H1 (cell line): ENCODE measurements around the gene RPS28. TPM values are rescaled to one million over a fixed set of nuclear protein-coding genes. Genes with fewer than 3 reads are reported as not detected.

Source experiments
- CTCF ChIA-PET: fragments of 300-600 bp; sonication (Branson Sonifier 250); formaldehyde crosslinking; loops from one replicate; lab custom pipeline; 2021; ENCODE audit not compliant: partially characterized antibody; lab: Charles Lee
- POLR2A ChIA-PET: fragments of 300-600 bp; sonication (Branson Sonifier 250); formaldehyde crosslinking; loops from one replicate; lab custom pipeline; 2021; ENCODE audit warnings: inconsistent platforms; ENCODE audit not compliant: partially characterized antibody; lab: Charles Lee
- DNase-seq, 2 experiments: peaks; one replicate each; pipeline versions ENCODE4 v3.0.0 to v3.0.0-alpha.2; 2010 to 2022; ENCODE audit warnings: low spot score in 2 of 2, low read depth in 1 of 2, mixed read lengths in 1 of 2
- FAIRE-seq: peaks from 2 replicates; lab custom pipeline; 2011; peaks lifted over from hg19 to GRCh38; lab: Jason Lieb, UNC
- H2AFZ ChIP-seq: 2 replicates; pipeline ENCODE4 v1.8.1; 2012; ENCODE audit warnings: low read length, inconsistent platforms
- H2AK5ac ChIP-seq: 2 replicates; pipeline ENCODE4 v1.6.1; 2013; ENCODE audit warnings: low read depth, low read length
- H2BK120ac ChIP-seq: replicated peaks from 2 replicates; pipeline ENCODE3; 2013; ENCODE audit warnings: low read depth, low read length, inconsistent platforms
- H2BK12ac ChIP-seq: 2 replicates; pipeline ENCODE4 v1.6.1; 2013; ENCODE audit warnings: low read depth, low read length
- H2BK15ac ChIP-seq: 2 replicates; pipeline ENCODE4 v1.6.1; 2013; ENCODE audit warnings: low read length
- H2BK20ac ChIP-seq: 2 replicates; pipeline ENCODE4 v1.6.1; 2013; ENCODE audit warnings: low read length
- H2BK5ac ChIP-seq: 2 replicates; pipeline ENCODE4 v1.6.1; 2013; ENCODE audit warnings: low read depth, low read length
- H3K14ac ChIP-seq: 2 replicates; pipeline ENCODE4 v1.6.1; 2013; ENCODE audit warnings: inconsistent platforms; ENCODE audit not compliant: insufficient read length
- H3K18ac ChIP-seq: 2 replicates; pipeline ENCODE4 v1.6.1; 2013; ENCODE audit warnings: low read length; ENCODE audit errors: extremely low read depth
- H3K23ac ChIP-seq: 2 replicates; pipeline ENCODE4 v1.6.1; 2013; ENCODE audit warnings: inconsistent platforms; ENCODE audit not compliant: insufficient read length
- H3K23me2 ChIP-seq: 2 replicates; pipeline ENCODE4 v1.6.1; 2013; ENCODE audit warnings: low read depth, low read length
- H3K27ac ChIP-seq: 2 replicates; pipeline ENCODE4 v1.6.1; 2011; ENCODE audit warnings: low read depth, low read length, inconsistent platforms
- H3K27me3 ChIP-seq, 4 experiments: replicated peaks in 1 of 4; 1 replicate in 1 of 4; 2 replicates in 3 of 4; pipeline versions ENCODE4 v1.6.1 to v1.8.1; 2011 to 2013; ENCODE audit warnings: low read length in 3 of 4, mild to moderate bottlenecking in 3 of 4, inconsistent platforms in 2 of 4, mixed read lengths in 2 of 4, moderate library complexity in 1 of 4; ENCODE audit not compliant: control insufficient read depth in 3 of 4, insufficient read depth in 3 of 4; ENCODE audit errors: extremely low read depth in 1 of 4
- H3K36me3 ChIP-seq, 4 experiments: 2 replicates each; pipeline versions ENCODE4 v1.6.1 to v1.8.1; 2011 to 2013; ENCODE audit warnings: mild to moderate bottlenecking in 4 of 4, low read length in 3 of 4, moderate library complexity in 2 of 4, control low read depth in 1 of 4, inconsistent platforms in 1 of 4; ENCODE audit not compliant: insufficient read depth in 4 of 4, control insufficient read depth in 2 of 4
- H3K4ac ChIP-seq: replicated peaks from 2 replicates; pipeline ENCODE3; 2013; ENCODE audit warnings: low read length, low read depth, mixed read lengths, inconsistent platforms; ENCODE audit not compliant: insufficient read length
- H3K4me1 ChIP-seq, 4 experiments: replicated peaks in 1 of 4; 1 replicate in 1 of 4; 2 replicates in 3 of 4; pipeline versions ENCODE4 v1.6.1 to v1.8.1; 2011 to 2013; ENCODE audit warnings: low read length in 3 of 4, inconsistent platforms in 2 of 4, mixed read lengths in 1 of 4; ENCODE audit not compliant: insufficient read depth in 4 of 4, control insufficient read depth in 3 of 4
- H3K4me2 ChIP-seq, 2 experiments: 2 replicates each; pipeline versions ENCODE4 v1.6.1 to v1.8.1; 2011 to 2013; ENCODE audit warnings: low read depth in 2 of 2, low read length in 2 of 2, control low read depth in 1 of 2, inconsistent platforms in 1 of 2, mild to moderate bottlenecking in 1 of 2; ENCODE audit not compliant: insufficient read depth in 1 of 2
- H3K4me3 ChIP-seq, 4 experiments: fragments of 200-600, 300-600 bp in 1 of 4; sonication (generic), shearing (Covaris generic), sonication (Bioruptor Twin) in 1 of 4; 2 replicates each; pipeline versions ENCODE4 v1.5.1 to v1.8.1; 2011 to 2016; ENCODE audit warnings: low read length in 4 of 4, low read depth in 3 of 4, control low read depth in 2 of 4, inconsistent platforms in 2 of 4, mild to moderate bottlenecking in 2 of 4, mixed read lengths in 1 of 4, moderate library complexity in 1 of 4; ENCODE audit not compliant: insufficient read depth in 2 of 4; ENCODE audit errors: extremely low read depth in 1 of 4
- H3K56ac ChIP-seq: replicated peaks from 2 replicates; pipeline ENCODE3; 2013; ENCODE audit warnings: low read depth, mild to moderate bottlenecking, mixed read lengths, low read length, inconsistent platforms; ENCODE audit not compliant: insufficient read length
- H3K79me1 ChIP-seq: 2 replicates; pipeline ENCODE4 v1.6.1; 2013; ENCODE audit warnings: low read depth, low read length, control low read depth
- H3K79me2 ChIP-seq, 2 experiments: 2 replicates each; pipeline versions ENCODE4 v1.6.1 to v1.8.1; 2012 to 2013; ENCODE audit warnings: low read length in 2 of 2, mild to moderate bottlenecking in 2 of 2, inconsistent platforms in 1 of 2; ENCODE audit not compliant: insufficient read depth in 2 of 2, control insufficient read depth in 1 of 2
- H3K9ac ChIP-seq, 4 experiments: replicated peaks in 1 of 4; 1 replicate in 1 of 4; 2 replicates in 3 of 4; pipeline versions ENCODE4 v1.6.1 to v1.8.1; 2011 to 2013; ENCODE audit warnings: low read depth in 3 of 4, low read length in 3 of 4, control low read depth in 2 of 4, mild to moderate bottlenecking in 2 of 4, moderate library complexity in 2 of 4, inconsistent platforms in 1 of 4; ENCODE audit errors: extremely low read depth in 1 of 4
- H3K9me3 ChIP-seq, 2 experiments: 2 replicates each; pipeline versions ENCODE4 v1.6.1 to v1.8.1; 2012 to 2013; ENCODE audit warnings: mild to moderate bottlenecking in 2 of 2, moderate library complexity in 2 of 2, control low read depth in 1 of 2, inconsistent platforms in 1 of 2, low read depth in 1 of 2, low read length in 1 of 2, mixed read lengths in 1 of 2; ENCODE audit not compliant: insufficient read depth in 2 of 2
- H4K20me1 ChIP-seq, 2 experiments: replicated peaks in 1 of 2; 2 replicates each; pipeline versions ENCODE3 to v1.8.1; 2011 to 2013; ENCODE audit warnings: inconsistent platforms in 2 of 2, low read length in 2 of 2, mild to moderate bottlenecking in 1 of 2; ENCODE audit not compliant: insufficient read depth in 2 of 2, control insufficient read depth in 1 of 2
- H4K5ac ChIP-seq: 2 replicates; pipeline ENCODE4 v1.6.1; 2013; ENCODE audit warnings: low read length, low read depth, mixed read lengths, inconsistent platforms; ENCODE audit not compliant: insufficient read length
- H4K8ac ChIP-seq: 2 replicates; pipeline ENCODE4 v1.8.0; 2013; ENCODE audit warnings: mild to moderate bottlenecking, moderate library complexity, low read length, inconsistent platforms; ENCODE audit not compliant: insufficient read depth; ENCODE audit errors: extremely low read depth
- H4K91ac ChIP-seq: replicated peaks from 2 replicates; pipeline ENCODE3; 2013; ENCODE audit warnings: low read length, mixed read lengths, inconsistent platforms; ENCODE audit not compliant: insufficient read length
- CTCF ChIP-seq, 3 experiments: IDR thresholded peaks; 1 replicate in 2 of 3; 2 replicates in 1 of 3; pipeline versions ENCODE4 v1.5.1 to v1.6.1; 2011; ENCODE audit warnings: low read length in 3 of 3, mild to moderate bottlenecking in 3 of 3, inconsistent platforms in 2 of 3, low read depth in 1 of 3, moderate library complexity in 1 of 3; ENCODE audit not compliant: insufficient read depth in 1 of 3; ENCODE audit errors: control extremely low read depth in 1 of 3
- FOSL1 ChIP-seq: IDR thresholded peaks from 2 replicates; pipeline ENCODE4 v1.6.1; 2011; ENCODE audit warnings: mild to moderate bottlenecking, low read depth, low read length, moderate library complexity; ENCODE audit not compliant: insufficient read depth
- HDAC2 ChIP-seq, 2 experiments: fragments of 300-600 bp in 1 of 2; sonication (generic) in 1 of 2; IDR thresholded peaks; 2 replicates each; pipeline ENCODE4 v1.6.1; 2011 to 2012; ENCODE audit warnings: low read depth in 2 of 2, low read length in 2 of 2, mild to moderate bottlenecking in 2 of 2, moderate library complexity in 2 of 2, borderline replicate concordance in 1 of 2, inconsistent platforms in 1 of 2
- NANOG ChIP-seq: IDR thresholded peaks from 2 replicates; pipeline ENCODE4 v1.6.1; 2011; ENCODE audit warnings: low read length, low read depth, mild to moderate bottlenecking, inconsistent platforms; ENCODE audit not compliant: insufficient read depth, poor library complexity, severe bottlenecking
- NRF1 ChIP-seq: IDR thresholded peaks from 2 replicates; pipeline ENCODE4 v1.6.1; 2011; ENCODE audit warnings: mild to moderate bottlenecking, low read depth, low read length, improper control_type of control experiment
- SIRT6 ChIP-seq: IDR thresholded peaks from one replicate; pipeline ENCODE4 v1.7.1; 2012; ENCODE audit warnings: low read length, inconsistent platforms
- SRF ChIP-seq: IDR thresholded peaks from 2 replicates; pipeline ENCODE4 v1.6.1; 2011; ENCODE audit warnings: mild to moderate bottlenecking, low read depth, low read length, moderate library complexity
- TAF7 ChIP-seq: optimal IDR thresholded peaks from 2 replicates; pipeline ENCODE3; 2011; ENCODE audit warnings: low read depth, mild to moderate bottlenecking, inconsistent platforms, low read length, moderate library complexity, borderline replicate concordance
- WGBS, 2 experiments: shearing (Covaris generic) in 1 of 2; methylation state at CpG; one replicate each; pipeline versions ENCODE4 v1.1.6 to v1.1.7; 2013 to 2015; ENCODE audit warnings: low lambda C conversion rate in 2 of 2, mixed read lengths in 2 of 2, inconsistent platforms in 1 of 2, low coverage in 1 of 2, missing lambda C conversion rate in 1 of 2; ENCODE audit not compliant: insufficient replicate concordance in 2 of 2, insufficient coverage in 1 of 2, insufficient read length in 1 of 2; ENCODE audit errors: extremely low coverage in 1 of 2, missing lambda C conversion rate in 1 of 2; 5-methylcytosine and 5-hydroxymethylcytosine counted together
- polyA plus RNA-seq, 7 experiments: library from polyadenylated mRNA; depleted of rRNA in 3 of 7; stranded (reverse) in 5 of 7; unstranded in 2 of 7; fragments of >200 nt in 5 of 7; fragments of 200-250 nt in 2 of 7; gene quantifications; 1 replicate in 5 of 7; 2 replicates in 1 of 7; 4 replicates in 1 of 7; pipeline versions ENCODE4 v1.2.1 to v1.2.3, GENCODE V29; 2011 to 2013; ENCODE audit warnings: missing spikeins in 2 of 7, mixed read lengths in 2 of 7
- total RNA-seq: library from RNA; stranded (reverse); fragmentation: NEBNext Ultra II Directional; extraction: Animal tissue kit (Norgen Biotek cat#: 25700); gene quantifications from 2 replicates; pipeline ENCODE4 v1.2.1, GENCODE V29; 2021
- TF ChIP-seq, protein P1 (sequence below): IDR thresholded peaks from 2 replicates; pipeline ENCODE4 v1.6.1; 2011; ENCODE audit warnings: low read length, improper control_type of control experiment

Gene RPS28
- total and polyA plus RNA-seq, 2 of the 8 experiments (the other 6 are each of a cell fraction or from before 2014, with no cell fraction given) = 1,241 to 1,699 TPM

DNA sequence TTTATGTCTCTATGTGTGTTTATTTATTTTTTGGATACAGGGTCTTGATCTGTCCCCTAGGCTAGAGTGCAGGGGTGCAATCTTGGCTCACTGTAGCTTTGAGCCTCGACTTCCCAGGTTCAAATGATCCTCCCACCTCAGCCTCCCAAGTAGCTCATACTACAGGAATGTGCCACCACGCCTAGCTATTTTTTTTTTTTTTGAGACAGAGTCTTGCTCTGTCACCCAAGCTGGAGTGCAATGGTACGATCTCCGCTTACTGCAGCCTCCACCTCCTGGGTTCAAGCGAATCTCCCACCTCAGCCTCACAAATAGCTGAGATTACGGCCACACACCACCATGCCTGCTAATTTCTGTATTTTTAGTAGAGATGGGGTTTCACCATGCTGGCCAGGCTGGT, 37.7 kb downstream of the RPS28 start:
- H3K79me2 ChIP-seq = no peaks in the 10 kb centered on the region
- H4K91ac ChIP-seq = no peak overlapping the region
- no peak overlapping the region for H2BK15ac ChIP-seq
- CTCF ChIA-PET = interaction anchor here (0.9 to 1.3 kb wide), 4 partner anchors 9 to 90 kb away, joined by 3 read pairs; no protein-coding TSS in a partner anchor
- no peaks in the 10 kb centered on the region for H4K20me1 ChIP-seq
- H3K4ac ChIP-seq = no peak overlapping the region
- H2AFZ ChIP-seq = no peak overlapping the region
- H3K27ac ChIP-seq = no peak overlapping the region
- H2BK20ac ChIP-seq = no peak overlapping the region
- H3K4me2 ChIP-seq = no peak overlapping the region
- no peak overlapping the region for H2BK12ac ChIP-seq
- no peak overlapping the region for H3K4me3 ChIP-seq
- no peak overlapping the region for H2AK5ac ChIP-seq
- H3K79me1 ChIP-seq = no peaks in the 10 kb centered on the region
- peaks cover 0 to 3% (median 0%) of the 10 kb centered on the region in 4 experiments; a peak in 1 of 7 replicates for H3K4me1 ChIP-seq
- no peaks in the 10 kb centered on the region for H3K9me3 ChIP-seq
- no peak for DNase-seq
- no peak overlapping the region for H2BK5ac ChIP-seq
- H3K18ac ChIP-seq = no peak overlapping the region
- H3K9ac ChIP-seq = no peak overlapping the region
- no peak overlapping the region for H3K14ac ChIP-seq
- POLR2A ChIA-PET = interaction anchor here (0.7 kb wide), 1 partner anchor 35 kb away, joined by 3 read pairs; no protein-coding TSS in a partner anchor
- H2BK120ac ChIP-seq = no peak overlapping the region
- 89% methylated on average over 6 of the region's 6 CpGs; no CpG with 5 or more reads in 1 of the 2 experiments for WGBS, 2 experiments
- H3K56ac ChIP-seq = no peak overlapping the region
- no peak overlapping the region for H4K8ac ChIP-seq
- no peak overlapping the region for H3K23ac ChIP-seq
- FAIRE-seq = no peak
- H4K5ac ChIP-seq = no peak overlapping the region
- peaks cover 9% of the 10 kb centered on the region; the same call in 1 of the 2 replicates for H3K23me2 ChIP-seq
- peaks cover 0 to 6% (median 2%) of the 10 kb centered on the region in 4 experiments; a peak in 2 of 7 replicates for H3K27me3 ChIP-seq
- no peaks in the 10 kb centered on the region for H3K36me3 ChIP-seq
- no peak for TF ChIP-seq NANOG
- no peak for TF ChIP-seq NRF1
- TF ChIP-seq, protein P1, sequence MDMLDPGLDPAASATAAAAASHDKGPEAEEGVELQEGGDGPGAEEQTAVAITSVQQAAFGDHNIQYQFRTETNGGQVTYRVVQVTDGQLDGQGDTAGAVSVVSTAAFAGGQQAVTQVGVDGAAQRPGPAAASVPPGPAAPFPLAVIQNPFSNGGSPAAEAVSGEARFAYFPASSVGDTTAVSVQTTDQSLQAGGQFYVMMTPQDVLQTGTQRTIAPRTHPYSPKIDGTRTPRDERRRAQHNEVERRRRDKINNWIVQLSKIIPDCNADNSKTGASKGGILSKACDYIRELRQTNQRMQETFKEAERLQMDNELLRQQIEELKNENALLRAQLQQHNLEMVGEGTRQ = no peak
- TF ChIP-seq HDAC2 (IDR thresholded peaks at IDR 0.05; ENCODE audit: borderline replicate concordance in 1 of 2, low read depth in 2 of 2, low read length in 2 of 2) = no peak
- TF ChIP-seq CTCF (IDR thresholded peaks at IDR 0.05; ENCODE audit: control extremely low read depth in 1 of 3, insufficient read depth in 1 of 3, low read depth in 1 of 3, low read length in 3 of 3) = no peak
- no peak for TF ChIP-seq SIRT6
- TF ChIP-seq SRF = no peak
- TF ChIP-seq TAF7 = no peak
- TF ChIP-seq FOSL1 = no peak
